ENCODE results near the gene LRRC8E.

Gene LRRC8E

DNA sequence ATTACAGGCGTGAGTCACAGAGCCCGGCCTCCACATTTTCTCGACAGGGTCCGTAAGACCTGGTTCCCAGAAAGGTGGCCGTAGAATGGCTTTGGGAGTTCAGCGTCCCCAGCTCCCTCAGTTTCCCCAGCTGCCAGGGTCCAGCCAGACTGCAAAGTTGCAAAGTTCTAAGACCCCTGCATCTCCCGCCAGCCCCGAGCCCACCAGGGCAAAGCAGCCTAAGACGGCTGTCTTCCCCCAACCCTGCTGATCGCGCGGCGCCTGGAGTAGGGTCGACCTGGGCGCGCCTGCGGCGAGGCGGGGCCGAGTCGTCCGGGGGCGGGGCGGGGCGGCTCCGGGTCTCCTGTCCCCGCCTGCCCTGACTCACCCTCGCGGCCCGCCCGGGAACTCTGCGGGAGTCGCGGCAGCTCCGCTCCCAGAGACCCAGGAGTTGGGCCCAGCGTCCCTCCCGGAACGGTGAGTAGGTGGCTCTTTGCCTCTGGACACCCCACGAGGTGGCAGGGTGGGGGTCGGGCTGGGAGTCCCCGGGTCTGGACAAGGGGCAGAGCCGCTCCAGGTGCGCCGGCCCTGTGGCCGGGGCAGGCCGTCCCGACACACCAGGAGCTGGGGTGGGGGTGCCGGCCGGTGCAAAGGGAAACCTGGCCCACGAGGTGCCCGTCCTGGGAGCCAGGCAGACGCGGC is at the start of gene LRRC8E:
TSS of gene LRRC8E (plus strand) at position 366 of the 681 bp plus-strand sequence. CDS start 7,094 bp downstream, outside the sequence.
- no peak within 1 kb of the TSS for H3K4me3 ChIP-seq (ENCODE audit: low read depth, low read length)
- DNase-seq (ENCODE audit: low read depth) = no peak
- TF ChIP-seq, protein P1, sequence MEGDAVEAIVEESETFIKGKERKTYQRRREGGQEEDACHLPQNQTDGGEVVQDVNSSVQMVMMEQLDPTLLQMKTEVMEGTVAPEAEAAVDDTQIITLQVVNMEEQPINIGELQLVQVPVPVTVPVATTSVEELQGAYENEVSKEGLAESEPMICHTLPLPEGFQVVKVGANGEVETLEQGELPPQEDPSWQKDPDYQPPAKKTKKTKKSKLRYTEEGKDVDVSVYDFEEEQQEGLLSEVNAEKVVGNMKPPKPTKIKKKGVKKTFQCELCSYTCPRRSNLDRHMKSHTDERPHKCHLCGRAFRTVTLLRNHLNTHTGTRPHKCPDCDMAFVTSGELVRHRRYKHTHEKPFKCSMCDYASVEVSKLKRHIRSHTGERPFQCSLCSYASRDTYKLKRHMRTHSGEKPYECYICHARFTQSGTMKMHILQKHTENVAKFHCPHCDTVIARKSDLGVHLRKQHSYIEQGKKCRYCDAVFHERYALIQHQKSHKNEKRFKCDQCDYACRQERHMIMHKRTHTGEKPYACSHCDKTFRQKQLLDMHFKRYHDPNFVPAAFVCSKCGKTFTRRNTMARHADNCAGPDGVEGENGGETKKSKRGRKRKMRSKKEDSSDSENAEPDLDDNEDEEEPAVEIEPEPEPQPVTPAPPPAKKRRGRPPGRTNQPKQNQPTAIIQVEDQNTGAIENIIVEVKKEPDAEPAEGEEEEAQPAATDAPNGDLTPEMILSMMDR (IDR thresholded peaks at IDR 0.05; ENCODE audit: low read depth, low read length, missing control alignments) = no peak

- TF ChIP-seq, protein P1 (IDR thresholded peaks at IDR 0.05; ENCODE audit: low read depth, low read length, missing control alignments) = no peak
- DNase-seq (ENCODE audit: low read depth) = no peak
- H3K4me3 ChIP-seq (ENCODE audit: low read depth, low read length) = no peak overlapping the region
These were observed 48.8 kb upstream of the LRRC8E start for GRCh38 chr19:7839476-7839875.

DNA sequence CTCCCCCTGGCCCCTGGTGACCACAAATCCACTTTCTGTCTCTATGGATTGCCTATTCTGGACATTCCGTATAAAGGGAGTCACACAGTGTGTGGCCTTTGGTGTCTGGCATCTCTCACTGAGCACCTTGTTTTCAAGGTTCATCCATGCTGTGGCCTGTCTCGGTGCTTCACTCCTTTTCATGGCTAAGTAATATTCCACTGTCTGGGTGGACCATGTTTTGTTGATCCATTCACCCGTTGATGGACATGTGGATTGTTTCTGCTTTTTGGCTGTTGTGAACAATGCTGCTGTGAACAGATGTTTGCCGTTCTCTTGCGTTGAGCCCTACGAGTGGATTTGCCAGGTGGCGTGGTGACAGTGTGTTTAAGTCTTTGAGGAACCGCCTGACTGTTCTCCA is 47.7 kb upstream of the LRRC8E start:
- TF ChIP-seq, protein P1 (IDR thresholded peaks at IDR 0.05; ENCODE audit: low read depth, low read length, missing control alignments) = no peak
- DNase-seq (ENCODE audit: low read depth) = no peak
- no peak overlapping the region for H3K4me3 ChIP-seq (ENCODE audit: low read depth, low read length)

GRCh38 chr19:7841751-7842660 is 46.3 kb upstream of the LRRC8E start:
- H3K4me3 ChIP-seq (ENCODE audit: low read depth, low read length) = no peak overlapping the region
- DNase-seq (ENCODE audit: low read depth) = no peak
- TF ChIP-seq, protein P1 (IDR thresholded peaks at IDR 0.05; ENCODE audit: low read depth, low read length, missing control alignments) = no peak

DNA sequence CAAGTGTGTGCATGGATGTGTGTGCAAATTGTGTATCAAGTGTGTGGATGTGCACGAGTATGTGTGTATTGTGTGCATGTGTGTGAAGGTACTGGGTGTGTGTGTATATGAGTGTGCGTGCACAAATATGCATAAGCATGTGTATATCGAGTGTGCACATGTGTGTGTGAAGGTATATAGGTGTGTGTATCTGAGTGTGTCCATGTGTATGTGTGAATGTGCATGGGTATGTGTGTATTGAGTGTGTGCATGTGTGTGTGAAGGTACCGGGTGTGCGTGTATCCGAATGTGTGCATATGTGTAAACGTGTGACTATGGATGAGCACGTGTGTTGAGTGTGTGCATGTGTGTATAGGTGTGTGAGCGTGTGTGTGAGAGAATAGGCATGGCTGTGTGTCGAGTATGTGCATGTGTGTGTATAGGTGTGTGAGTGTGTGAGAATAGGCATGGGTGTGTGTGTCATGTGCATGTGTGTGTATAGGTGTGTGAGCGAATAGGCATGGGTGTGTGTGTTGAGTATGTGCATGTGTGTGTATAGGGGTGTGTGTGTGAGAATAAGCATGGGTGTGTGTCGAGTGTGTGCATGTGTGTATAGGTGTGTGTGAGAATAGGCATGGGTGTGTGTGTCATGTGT is 45.5 kb upstream of the LRRC8E start:
- TF ChIP-seq, protein P1 (IDR thresholded peaks at IDR 0.05; ENCODE audit: low read depth, low read length, missing control alignments) = no peak
- H3K4me3 ChIP-seq (ENCODE audit: low read depth, low read length) = no peak overlapping the region
- DNase-seq (ENCODE audit: low read depth) = no peak

- TF ChIP-seq, protein P1 (IDR thresholded peaks at IDR 0.05; ENCODE audit: low read depth, low read length, missing control alignments) = no peak
- no peak for DNase-seq (ENCODE audit: low read depth)
- no peak overlapping the region for H3K4me3 ChIP-seq (ENCODE audit: low read depth, low read length)
These were observed 44.8 kb upstream of the LRRC8E start for GRCh38 chr19:7843521-7843920.

All from GM12864 (cell line).